Neural cell (in vitro differentiated cells): ENCODE results near the gene SH3GL1. TPM values are rescaled to one million over a fixed set of nuclear protein-coding genes. Genes with fewer than 3 reads are reported as not detected.
A peak's percentile ranks its signal among the peaks of the same experiment; 100 is the strongest.

Experiments used
- H2AFZ ChIP-seq: fragments of 200-600, 300-800 bp; sonication (generic), shearing (Covaris generic); 2 replicates; pipeline ENCODE4 v1.6.0; 2014; ENCODE audit warnings: low read depth, mild to moderate bottlenecking, antibody characterized with exemption, low read length, moderate library complexity
- H3F3A ChIP-seq: fragments of 200-600 bp; shearing (Covaris generic); 2 replicates; pipeline ENCODE4 v1.6.1; 2016; ENCODE audit warnings: mild to moderate bottlenecking, moderate library complexity, mixed read lengths, antibody characterized with exemption, low read length; ENCODE audit not compliant: insufficient read depth, poor library complexity, severe bottlenecking
- H3K27ac ChIP-seq: fragments of 200-600, 300-800 bp; sonication (generic), shearing (Covaris generic); 2 replicates; pipeline ENCODE4 v1.5.1; 2014; ENCODE audit warnings: mild to moderate bottlenecking, low read length, moderate library complexity
- H3K27me3 ChIP-seq: fragments of 300-800, 200-600 bp; sonication (generic), shearing (Covaris generic); 2 replicates; pipeline ENCODE4 v1.6.0; 2014; ENCODE audit warnings: mild to moderate bottlenecking, low read depth, low read length, moderate library complexity; ENCODE audit not compliant: insufficient read depth
- H3K36me3 ChIP-seq: fragments of 300-800, 200-600 bp; sonication (generic), shearing (Covaris generic); 2 replicates; pipeline ENCODE4 v1.5.1; 2014; ENCODE audit warnings: mild to moderate bottlenecking, antibody characterized with exemption, low read length, moderate library complexity; ENCODE audit not compliant: insufficient read depth
- H3K4me2 ChIP-seq: fragments of 300-800, 200-600 bp; sonication (generic), shearing (Covaris generic); 2 replicates; pipeline ENCODE4 v1.6.0; 2014; ENCODE audit warnings: mild to moderate bottlenecking, low read length
- H3K4me3 ChIP-seq: fragments of 300-800, 200-600 bp; sonication (generic), shearing (Covaris generic); 2 replicates; pipeline ENCODE4 v1.5.1; 2014; ENCODE audit warnings: mild to moderate bottlenecking, low read length, moderate library complexity
- H3K79me2 ChIP-seq: fragments of 200-600 bp; shearing (Covaris generic); replicated peaks from 2 replicates; pipeline ENCODE4 v1.6.0; 2014; ENCODE audit warnings: mild to moderate bottlenecking, low read length, moderate library complexity; ENCODE audit not compliant: insufficient read depth
- H3K9ac ChIP-seq: fragments of 300-800, 200-600 bp; sonication (generic), shearing (Covaris generic); 2 replicates; pipeline ENCODE4 v1.6.1; 2016; ENCODE audit warnings: mild to moderate bottlenecking, low read length, mixed read lengths
- H3K9me2 ChIP-seq: fragments of 200-600 bp; shearing (Covaris generic); 2 replicates; pipeline ENCODE4 v1.6.1; 2016; ENCODE audit warnings: mild to moderate bottlenecking, low read length, mixed read lengths; ENCODE audit not compliant: insufficient read depth
- H3K9me3 ChIP-seq: fragments of 200-600, 300-800 bp; sonication (generic), shearing (Covaris generic); 2 replicates; pipeline ENCODE4 v1.6.1; 2016; ENCODE audit warnings: mild to moderate bottlenecking, mixed run types, low read length, moderate library complexity, mixed read lengths
- H4K20me1 ChIP-seq: fragments of 200-600 bp; shearing (Covaris generic); 2 replicates; pipeline ENCODE4 v1.6.1; 2016; ENCODE audit warnings: mild to moderate bottlenecking, mixed run types; ENCODE audit not compliant: insufficient read depth
- CTCF ChIP-seq: fragments of 450-650 bp; IDR thresholded peaks from 2 replicates; pipeline ENCODE4 v1.5.1; 2014; ENCODE audit warnings: antibody characterized with exemption, mild to moderate bottlenecking, moderate library complexity; ENCODE audit not compliant: poor library complexity, severe bottlenecking
- EP300 ChIP-seq: fragments of 450-650 bp; conservative IDR thresholded peaks from 2 replicates; pipeline ENCODE4 v1.6.1; 2014; ENCODE audit warnings: antibody characterized with exemption, mild to moderate bottlenecking, moderate library complexity; ENCODE audit not compliant: poor library complexity, severe bottlenecking
- EZH2 ChIP-seq: fragments of 200-600, 300-800 bp; shearing (Covaris generic), sonication (generic); IDR thresholded peaks from 2 replicates; pipeline ENCODE4 v1.6.1; 2014; ENCODE audit warnings: antibody characterized with exemption, low read length, borderline replicate concordance, mild to moderate bottlenecking; ENCODE audit not compliant: insufficient read depth, poor library complexity, severe bottlenecking
- MXI1 ChIP-seq: fragments of 450-650 bp; conservative IDR thresholded peaks from 2 replicates; pipeline ENCODE4 v1.6.1; 2014; ENCODE audit warnings: antibody characterized with exemption, mild to moderate bottlenecking; ENCODE audit not compliant: poor library complexity, severe bottlenecking
- POLR2AphosphoS5 ChIP-seq: IDR thresholded peaks from 2 replicates; pipeline ENCODE4 v1.6.1; 2012
- RAD21 ChIP-seq: fragments of 450-650 bp; conservative IDR thresholded peaks from 2 replicates; pipeline ENCODE4 v1.6.1; 2014; ENCODE audit warnings: antibody characterized with exemption, mild to moderate bottlenecking, moderate library complexity
- REST ChIP-seq: IDR thresholded peaks from 2 replicates; pipeline ENCODE4 v1.6.1; 2012; ENCODE audit warnings: borderline replicate concordance
- SMC3 ChIP-seq: fragments of 450-650 bp; conservative IDR thresholded peaks from 2 replicates; pipeline ENCODE4 v1.6.1; 2014; ENCODE audit warnings: antibody characterized with exemption, mild to moderate bottlenecking, moderate library complexity; ENCODE audit not compliant: poor library complexity
- TAF1 ChIP-seq: IDR thresholded peaks from 2 replicates; pipeline ENCODE4 v1.6.1; 2012; ENCODE audit warnings: low read depth
- polyA plus RNA-seq: library from polyadenylated mRNA; depleted of rRNA; stranded (reverse); fragments of >200 nt; gene quantifications from 2 replicates; pipeline ENCODE4 v1.2.3, GENCODE V29; 2014

SH3GL1 gene
- polyA plus RNA-seq, 1 donor from 2014 or later: 25.2 TPM

GRCh38 chr19:4401769-4402170 is 1.4 kb upstream of the SH3GL1 start:
- TF ChIP-seq RAD21 (no peak), EZH2 (no peak), EP300 (no peak), POLR2AphosphoS5 (no peak), CTCF (no peak)
- H2AFZ ChIP-seq: peak overlapping the region; percentile 46
- H3K27me3 ChIP-seq: no peaks in the 10 kb centered on the region
- H4K20me1 ChIP-seq: no peaks in the 10 kb centered on the region
- H3K4me2 ChIP-seq: peak overlapping the region; percentile 28
- H3K27ac ChIP-seq: peak overlapping the region; percentile 77
- no peaks in the 10 kb centered on the region for H3K9me2 ChIP-seq
- no peaks in the 10 kb centered on the region for H3K36me3 ChIP-seq
- H3F3A ChIP-seq: no peaks in the 10 kb centered on the region
- no peaks in the 10 kb centered on the region for H3K9me3 ChIP-seq
- H3K9ac ChIP-seq: peak overlapping the region; percentile 49
- peaks cover 61% of the 10 kb centered on the region for H3K79me2 ChIP-seq
- H3K4me3 ChIP-seq: peak overlapping the region; percentile 86

DNA sequence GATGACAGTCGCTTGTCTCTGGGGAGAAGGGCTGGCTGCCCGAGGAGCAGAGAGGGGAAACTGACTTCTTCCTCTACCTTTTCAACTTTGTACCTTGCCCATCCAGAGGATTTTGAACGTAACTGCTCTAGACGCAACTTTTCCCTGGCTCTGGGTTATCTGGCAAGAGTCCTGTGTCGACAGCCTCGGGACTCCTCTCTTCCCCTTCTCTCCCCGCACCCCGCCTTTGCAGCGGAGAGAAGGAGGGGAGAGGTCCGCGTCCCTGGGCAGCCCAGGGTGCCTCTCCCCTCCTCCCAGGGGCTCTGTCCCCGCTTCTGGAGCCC is 574 bp downstream of the SH3GL1 start:
- no peaks in the 10 kb centered on the region for H3K36me3 ChIP-seq
- no peak overlapping the region for H2AFZ ChIP-seq
- no peaks in the 10 kb centered on the region for H4K20me1 ChIP-seq

More for the DNA sequence above, 574 bp downstream of the SH3GL1 start:
- TF ChIP-seq SMC3 (no peak), MXI1 (no peak), POLR2AphosphoS5 (no peak), CTCF (no peak), TAF1 (no peak), RAD21 (no peak), EZH2 (no peak), REST (no peak), EP300 (no peak)
- Histone ChIP-seq H3K9ac (peak overlapping the region; percentile 89), H3K9me3 (no peaks in the 10 kb centered on the region), H3K27ac (peak overlapping the region; percentile 77), H3K4me2 (peak overlapping the region; percentile 78), H3K9me2 (no peaks in the 10 kb centered on the region), H3F3A (no peaks in the 10 kb centered on the region), H3K27me3 (no peaks in the 10 kb centered on the region), H3K4me3 (peak overlapping the region; percentile 100), H3K79me2 (peaks cover 55% of the 10 kb centered on the region)
